NT2/D1 (cell line): ENCODE results near the gene RUNX3.
A peak's percentile ranks its signal among the peaks of the same experiment; 100 is the strongest.

Experiments used
- DNase-seq: peaks from one replicate; pipeline ENCODE4 v3.0.0-alpha.2; 2011; ENCODE audit warnings: low read depth, low spot score
- H3K27me3 ChIP-seq: 2 replicates; pipeline ENCODE4 v1.6.0; 2011; ENCODE audit warnings: mild to moderate bottlenecking; ENCODE audit not compliant: insufficient read length, insufficient read depth
- H3K36me3 ChIP-seq: 2 replicates; pipeline ENCODE4 v1.6.1; 2011; ENCODE audit warnings: mild to moderate bottlenecking, low read length, mixed read lengths; ENCODE audit not compliant: insufficient read depth, insufficient read length
- H3K4me1 ChIP-seq: 2 replicates; pipeline ENCODE4 v1.5.1; 2011; ENCODE audit not compliant: insufficient read depth, insufficient read length
- H3K4me3 ChIP-seq: 2 replicates; pipeline ENCODE4 v1.5.1; 2011; ENCODE audit warnings: low read depth; ENCODE audit not compliant: insufficient read length
- H3K9ac ChIP-seq: 2 replicates; pipeline ENCODE4 v1.6.0; 2011; ENCODE audit warnings: low read depth; ENCODE audit not compliant: insufficient read length
- H3K9me3 ChIP-seq: 2 replicates; pipeline ENCODE4 v1.5.1; 2011; ENCODE audit warnings: mild to moderate bottlenecking, low read length; ENCODE audit not compliant: insufficient read depth
- SUZ12 ChIP-seq: IDR thresholded peaks from 2 replicates; pipeline ENCODE4 v1.6.1; 2011; ENCODE audit not compliant: insufficient read length, insufficient read depth; ENCODE audit errors: extremely low read depth
- YY1 ChIP-seq: IDR thresholded peaks from 2 replicates; pipeline ENCODE4 v1.6.1; 2011; ENCODE audit not compliant: insufficient read length, insufficient read depth
- ZNF274 ChIP-seq: IDR thresholded peaks from 2 replicates; pipeline ENCODE4 v1.6.1; 2011; ENCODE audit warnings: mild to moderate bottlenecking, low read depth, low read length

Gene RUNX3

DNA sequence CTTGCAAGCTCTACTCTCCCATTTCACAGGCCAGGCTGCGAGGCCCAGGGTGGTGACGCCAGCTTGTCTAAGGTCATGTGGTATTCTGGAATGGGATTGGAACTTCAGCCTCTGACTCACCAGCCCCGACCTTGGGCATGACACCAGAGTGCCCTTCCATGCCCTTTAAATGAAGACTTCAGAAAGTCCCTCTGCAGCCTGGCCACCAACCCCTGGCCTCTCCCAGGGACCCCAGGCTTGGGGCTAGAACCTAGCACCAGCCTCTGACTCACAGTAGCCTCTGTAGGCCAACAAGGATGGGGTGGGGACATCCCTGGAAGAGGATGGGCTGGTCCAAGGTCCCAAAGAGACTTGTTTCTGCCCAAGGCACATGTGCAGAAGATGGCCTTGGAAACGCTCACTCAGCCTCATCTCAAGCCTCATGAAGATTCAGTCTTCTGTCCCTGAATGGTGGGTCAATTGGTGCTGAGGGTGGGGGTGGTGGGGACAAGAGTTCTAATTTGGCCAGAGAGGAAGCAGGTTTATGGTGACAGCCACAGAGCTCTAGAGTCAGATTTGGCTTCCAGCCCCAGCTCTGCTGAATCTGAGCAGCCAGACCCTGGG is 36.1 kb upstream of the RUNX3 start:
- TF ChIP-seq SUZ12: no peak
- no peak for TF ChIP-seq YY1
- no peak for TF ChIP-seq ZNF274
- Histone ChIP-seq H3K9ac (no peak overlapping the region), H3K4me3 (no peak overlapping the region), H3K27me3 (no peaks in the 10 kb centered on the region), H3K9me3 (no peaks in the 10 kb centered on the region), H3K4me1 (peaks cover 33% of the 10 kb centered on the region), H3K36me3 (no peaks in the 10 kb centered on the region)
- no peak for DNase-seq

- TF ChIP-seq SUZ12: no peak
- TF ChIP-seq YY1: no peak
- TF ChIP-seq ZNF274: no peak
- no peaks in the 10 kb centered on the region for H3K9me3 ChIP-seq
- DNase-seq: no peak
- no peak overlapping the region for H3K9ac ChIP-seq
- H3K4me1 ChIP-seq: peaks cover 26% of the 10 kb centered on the region
- H3K27me3 ChIP-seq: no peaks in the 10 kb centered on the region
- no peaks in the 10 kb centered on the region for H3K36me3 ChIP-seq
- no peak overlapping the region for H3K4me3 ChIP-seq
Observed at GRCh38 chr1:24965571-24965930, 35.5 kb upstream of the RUNX3 start.

DNA sequence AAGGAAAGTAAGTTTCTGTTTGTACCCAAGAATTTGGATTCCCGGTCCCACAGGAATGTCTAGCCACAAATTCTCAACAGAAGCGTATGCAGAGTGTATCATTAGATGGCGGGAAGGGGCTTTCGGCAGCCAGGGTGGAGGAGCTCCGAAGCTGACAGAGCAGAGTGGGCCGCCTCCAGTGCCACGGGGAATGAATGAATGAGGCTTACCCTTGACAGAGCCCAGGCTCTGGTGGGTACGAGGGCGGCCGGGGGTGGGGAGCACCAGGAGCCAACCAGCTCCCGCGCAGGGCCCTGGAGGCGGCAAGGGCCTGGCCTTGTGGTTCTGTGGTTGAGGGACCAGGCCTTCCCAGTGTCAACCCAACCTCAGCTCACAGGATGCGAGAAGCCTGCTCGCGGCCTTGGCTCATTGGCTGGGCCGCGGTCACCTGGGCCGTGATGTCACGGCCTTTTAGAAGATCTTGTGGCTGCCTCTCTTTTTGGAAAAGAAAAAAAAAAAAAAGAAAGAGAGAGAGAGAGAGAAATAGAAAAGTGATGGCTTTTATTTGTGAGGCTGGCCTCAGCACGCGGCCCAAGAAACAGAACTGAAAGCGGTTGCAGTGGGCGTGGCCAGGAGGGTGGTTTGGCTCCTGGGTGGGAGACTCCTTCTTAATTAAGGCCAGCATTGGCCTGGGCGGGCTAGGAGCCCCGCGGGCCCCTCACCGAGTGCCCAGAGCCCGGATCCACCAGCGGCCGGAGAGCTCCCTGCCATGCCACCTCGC is 34.9 kb upstream of the RUNX3 start:
- H3K9ac ChIP-seq: no peak overlapping the region
- no peak overlapping the region for H3K4me3 ChIP-seq
- TF ChIP-seq SUZ12 (no peak), YY1 (no peak), ZNF274 (no peak)
- no peaks in the 10 kb centered on the region for H3K36me3 ChIP-seq
- H3K4me1 ChIP-seq: peaks cover 25% of the 10 kb centered on the region
- H3K9me3 ChIP-seq: no peaks in the 10 kb centered on the region
- no peaks in the 10 kb centered on the region for H3K27me3 ChIP-seq
- DNase-seq: no peak

GRCh38 chr1:24963943-24964693 is 34.0 kb upstream of the RUNX3 start:
- TF ChIP-seq SUZ12: no peak
- TF ChIP-seq YY1: no peak
- no peak for TF ChIP-seq ZNF274
- DNase-seq: no peak
- H3K9ac ChIP-seq: no peak overlapping the region
- peaks cover 25% of the 10 kb centered on the region for H3K4me1 ChIP-seq
- H3K36me3 ChIP-seq: no peaks in the 10 kb centered on the region
- H3K4me3 ChIP-seq: no peak overlapping the region
- H3K9me3 ChIP-seq: no peaks in the 10 kb centered on the region
- no peaks in the 10 kb centered on the region for H3K27me3 ChIP-seq

DNA sequence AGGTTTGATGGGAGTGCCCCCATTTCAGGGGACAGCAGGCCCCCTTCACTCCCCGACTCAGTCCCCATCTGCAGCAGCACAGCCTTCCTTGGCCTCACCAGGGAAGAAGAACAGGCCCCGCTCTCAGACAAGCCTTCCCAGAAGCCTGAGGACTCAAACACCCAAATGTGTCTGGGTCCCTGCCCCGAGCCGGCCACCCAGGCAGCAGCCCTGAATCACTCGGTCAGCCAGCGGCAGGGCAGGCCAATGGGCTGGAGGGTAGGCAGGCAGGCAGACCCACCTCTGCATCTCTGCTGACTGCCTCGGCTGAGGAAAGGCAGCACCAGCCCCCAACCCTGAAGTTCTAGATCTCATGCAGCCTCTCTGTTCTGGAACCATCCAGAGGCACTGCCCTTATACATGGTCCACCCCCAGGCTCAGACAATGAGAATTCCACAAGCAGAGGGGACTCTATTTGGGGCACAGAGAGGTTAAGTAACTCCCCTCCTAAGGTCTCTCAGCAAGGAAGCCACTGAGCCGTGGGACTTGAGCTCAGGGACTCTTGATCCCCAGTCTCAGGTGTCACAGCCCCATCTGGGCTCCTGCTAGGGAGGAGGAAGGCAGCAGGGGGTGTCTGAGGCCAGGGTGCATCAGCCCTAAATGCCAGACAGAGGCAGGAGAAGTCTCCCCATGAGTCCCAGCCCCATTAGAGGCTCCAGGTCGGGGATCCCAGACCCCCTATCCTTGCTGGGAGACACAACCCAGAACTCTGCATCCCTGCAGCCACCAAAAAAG is 33.2 kb upstream of the RUNX3 start:
- Histone ChIP-seq H3K27me3 (no peaks in the 10 kb centered on the region), H3K9me3 (no peaks in the 10 kb centered on the region), H3K4me3 (no peak overlapping the region), H3K9ac (peak overlapping the region; percentile 39), H3K4me1 (peaks cover 25% of the 10 kb centered on the region), H3K36me3 (no peaks in the 10 kb centered on the region)
- TF ChIP-seq SUZ12: no peak
- TF ChIP-seq YY1: no peak
- no peak for TF ChIP-seq ZNF274
- no peak for DNase-seq

- Histone ChIP-seq H3K4me3 (no peak overlapping the region), H3K9me3 (no peaks in the 10 kb centered on the region), H3K27me3 (no peaks in the 10 kb centered on the region), H3K4me1 (peaks cover 25% of the 10 kb centered on the region), H3K36me3 (no peaks in the 10 kb centered on the region), H3K9ac (no peak overlapping the region)
- DNase-seq: no peak
- TF ChIP-seq YY1: no peak
- no peak for TF ChIP-seq SUZ12
- no peak for TF ChIP-seq ZNF274
Observed at GRCh38 chr1:24961961-24962861, 32.1 kb upstream of the RUNX3 start.
